WTC11 (cell line): ENCODE data around the gene TMEM266.
A peak's percentile ranks its signal among the peaks of the same experiment; 100 is the strongest.

Experiments used
- ELF4 ChIP-seq: sonication (generic); formaldehyde crosslinking; IDR thresholded peaks from 2 replicates; pipeline ENCODE4 v1.8.1; 2022; ENCODE audit warnings: low read depth, mild to moderate bottlenecking, moderate library complexity, missing genetic modification reagents
- FOXP1 ChIP-seq: sonication (generic); formaldehyde crosslinking; IDR thresholded peaks from 2 replicates; pipeline ENCODE4 v1.8.0; 2022; ENCODE audit warnings: missing genetic modification reagents, mild to moderate bottlenecking, moderate library complexity, borderline replicate concordance
- JUN ChIP-seq: sonication (generic); formaldehyde crosslinking; IDR thresholded peaks from 2 replicates; pipeline ENCODE4 v1.8.0; 2023; ENCODE audit warnings: mild to moderate bottlenecking, missing genetic modification reagents
- SP1 ChIP-seq: sonication (generic); formaldehyde crosslinking; conservative IDR thresholded peaks from 2 replicates; pipeline ENCODE4 v1.8.1; 2022; ENCODE audit warnings: missing genetic modification reagents
- TEAD1 ChIP-seq: sonication (generic); formaldehyde crosslinking; IDR thresholded peaks from 2 replicates; pipeline ENCODE4 v1.8.0; 2022; ENCODE audit warnings: mild to moderate bottlenecking, missing genetic modification reagents
- TF ChIP-seq, protein P1 (sequence below): sonication (generic); formaldehyde crosslinking; IDR thresholded peaks from 2 replicates; pipeline ENCODE4 v1.8.0; 2022; ENCODE audit warnings: mild to moderate bottlenecking, missing genetic modification reagents
- TF ChIP-seq, protein P2 (sequence below): fragments of 200-600 bp; IDR thresholded peaks from 2 replicates; pipeline ENCODE4 v1.8.0; 2022; ENCODE audit warnings: antibody characterized with exemption
- TF ChIP-seq, protein P3 (sequence below): sonication (generic); formaldehyde crosslinking; IDR thresholded peaks from 2 replicates; pipeline ENCODE4 v1.8.1; 2022; ENCODE audit warnings: mild to moderate bottlenecking, moderate library complexity, missing genetic modification reagents
- TF ChIP-seq, protein P4 (sequence below): sonication (generic); formaldehyde crosslinking; IDR thresholded peaks from 2 replicates; pipeline ENCODE4 v1.8.1; 2023; ENCODE audit warnings: mild to moderate bottlenecking, missing genetic modification reagents, moderate library complexity

DNA sequence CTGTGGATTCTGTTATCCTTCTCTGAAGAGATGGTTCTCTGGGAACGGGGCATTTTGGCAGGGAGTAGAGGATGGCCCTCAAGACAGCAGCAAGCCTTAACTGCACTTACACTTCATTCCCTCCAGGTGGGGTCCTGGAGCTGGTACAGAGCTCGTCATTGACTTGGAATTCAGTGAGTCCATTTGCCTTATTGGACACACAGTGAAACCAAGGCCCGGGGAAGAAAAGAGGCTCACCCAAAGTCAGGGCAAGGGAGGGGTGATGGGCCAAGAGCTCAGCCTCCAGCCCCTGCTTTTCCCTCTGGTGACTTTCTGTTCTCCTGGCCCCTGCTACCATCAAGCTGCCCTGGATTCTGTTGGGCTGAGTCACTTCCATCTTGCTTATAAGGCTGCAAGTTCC, 125.9 kb downstream of the TMEM266 start:
- TF ChIP-seq JUN (CRISPR knock-in tag) (no peak), SP1 (CRISPR knock-in tag) (no peak), FOXP1 (CRISPR knock-in tag) (no peak), ELF4 (no peak), TEAD1 (CRISPR knock-in tag) (no peak)
- TF ChIP-seq, protein P1, sequence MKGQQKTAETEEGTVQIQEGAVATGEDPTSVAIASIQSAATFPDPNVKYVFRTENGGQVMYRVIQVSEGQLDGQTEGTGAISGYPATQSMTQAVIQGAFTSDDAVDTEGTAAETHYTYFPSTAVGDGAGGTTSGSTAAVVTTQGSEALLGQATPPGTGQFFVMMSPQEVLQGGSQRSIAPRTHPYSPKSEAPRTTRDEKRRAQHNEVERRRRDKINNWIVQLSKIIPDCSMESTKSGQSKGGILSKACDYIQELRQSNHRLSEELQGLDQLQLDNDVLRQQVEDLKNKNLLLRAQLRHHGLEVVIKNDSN (CRISPR knock-in tag), result no peak
- TF ChIP-seq, protein P2, sequence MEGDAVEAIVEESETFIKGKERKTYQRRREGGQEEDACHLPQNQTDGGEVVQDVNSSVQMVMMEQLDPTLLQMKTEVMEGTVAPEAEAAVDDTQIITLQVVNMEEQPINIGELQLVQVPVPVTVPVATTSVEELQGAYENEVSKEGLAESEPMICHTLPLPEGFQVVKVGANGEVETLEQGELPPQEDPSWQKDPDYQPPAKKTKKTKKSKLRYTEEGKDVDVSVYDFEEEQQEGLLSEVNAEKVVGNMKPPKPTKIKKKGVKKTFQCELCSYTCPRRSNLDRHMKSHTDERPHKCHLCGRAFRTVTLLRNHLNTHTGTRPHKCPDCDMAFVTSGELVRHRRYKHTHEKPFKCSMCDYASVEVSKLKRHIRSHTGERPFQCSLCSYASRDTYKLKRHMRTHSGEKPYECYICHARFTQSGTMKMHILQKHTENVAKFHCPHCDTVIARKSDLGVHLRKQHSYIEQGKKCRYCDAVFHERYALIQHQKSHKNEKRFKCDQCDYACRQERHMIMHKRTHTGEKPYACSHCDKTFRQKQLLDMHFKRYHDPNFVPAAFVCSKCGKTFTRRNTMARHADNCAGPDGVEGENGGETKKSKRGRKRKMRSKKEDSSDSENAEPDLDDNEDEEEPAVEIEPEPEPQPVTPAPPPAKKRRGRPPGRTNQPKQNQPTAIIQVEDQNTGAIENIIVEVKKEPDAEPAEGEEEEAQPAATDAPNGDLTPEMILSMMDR, result peak; percentile 71
- TF ChIP-seq, protein P3, sequence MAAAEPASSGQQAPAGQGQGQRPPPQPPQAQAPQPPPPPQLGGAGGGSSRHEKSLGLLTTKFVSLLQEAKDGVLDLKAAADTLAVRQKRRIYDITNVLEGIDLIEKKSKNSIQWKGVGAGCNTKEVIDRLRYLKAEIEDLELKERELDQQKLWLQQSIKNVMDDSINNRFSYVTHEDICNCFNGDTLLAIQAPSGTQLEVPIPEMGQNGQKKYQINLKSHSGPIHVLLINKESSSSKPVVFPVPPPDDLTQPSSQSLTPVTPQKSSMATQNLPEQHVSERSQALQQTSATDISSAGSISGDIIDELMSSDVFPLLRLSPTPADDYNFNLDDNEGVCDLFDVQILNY (CRISPR knock-in tag), result no peak
- TF ChIP-seq, protein P4, sequence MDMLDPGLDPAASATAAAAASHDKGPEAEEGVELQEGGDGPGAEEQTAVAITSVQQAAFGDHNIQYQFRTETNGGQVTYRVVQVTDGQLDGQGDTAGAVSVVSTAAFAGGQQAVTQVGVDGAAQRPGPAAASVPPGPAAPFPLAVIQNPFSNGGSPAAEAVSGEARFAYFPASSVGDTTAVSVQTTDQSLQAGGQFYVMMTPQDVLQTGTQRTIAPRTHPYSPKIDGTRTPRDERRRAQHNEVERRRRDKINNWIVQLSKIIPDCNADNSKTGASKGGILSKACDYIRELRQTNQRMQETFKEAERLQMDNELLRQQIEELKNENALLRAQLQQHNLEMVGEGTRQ (CRISPR knock-in tag), result no peak
